ENCODE data around the gene SRSF3. TPM values are rescaled to one million over a fixed set of nuclear protein-coding genes. Genes with fewer than 3 reads are reported as not detected.
"Not testable (repeated sequence)": the region's sequence is repeated elsewhere in the genome, so short reads cannot be mapped to it uniquely, and the experiment has no call there.

SRSF3 gene
- total and polyA plus RNA-seq, 2 donors: 152 to 285 TPM

- Histone ChIP-seq H3K36me3 (ENCODE audit: insufficient read depth) (no peaks in the 10 kb centered on the region), H3K4me1 (ENCODE audit: insufficient read depth) (no peaks in the 10 kb centered on the region), H3K27ac (ENCODE audit: low read depth) (no peak overlapping the region), H3K4me3 (ENCODE audit: low read depth, low read length) (no peak overlapping the region)
- WGBS: 66% methylated on average over 1 of the region's 1 CpG
- no peak for DNase-seq (ENCODE audit: extremely low spot score)
These were observed 3.9 kb upstream of the SRSF3 start for GRCh38 chr6:36590237-36590636.

GRCh38 chr6:36592221-36592655 is 1.9 kb upstream of the SRSF3 start:
- no peak overlapping the region for H3K27ac ChIP-seq (ENCODE audit: low read depth)
- H3K4me3 ChIP-seq (ENCODE audit: low read depth, low read length): no peak overlapping the region
- no peak for DNase-seq (ENCODE audit: extremely low spot score)

GRCh38 chr6:36593569-36594028 is 563 bp upstream of the SRSF3 start:
- 8% methylated on average over 15 of the region's 15 CpGs for WGBS
- Histone ChIP-seq H3K36me3 (ENCODE audit: insufficient read depth) (peaks cover 4% of the 10 kb centered on the region), H3K27ac (ENCODE audit: low read depth) (peak overlapping the region; percentile 83), H3K4me3 (ENCODE audit: low read depth, low read length) (peak overlapping the region; percentile 2), H3K4me1 (ENCODE audit: insufficient read depth) (peaks cover 1% of the 10 kb centered on the region)
- DNase-seq (ENCODE audit: extremely low spot score): peak; percentile 48

More at GRCh38 chr6:36592221-36592655, 1.9 kb upstream of the SRSF3 start:
- Histone ChIP-seq H3K4me1 (ENCODE audit: insufficient read depth) (no peaks in the 10 kb centered on the region), H3K36me3 (ENCODE audit: insufficient read depth) (peaks cover 3% of the 10 kb centered on the region)
- 88% methylated on average over 12 of the region's 12 CpGs for WGBS

- Histone ChIP-seq H3K27ac (ENCODE audit: low read depth) (peak overlapping the region; percentile 94), H3K4me3 (ENCODE audit: low read depth, low read length) (peak overlapping the region; percentile 81), H3K36me3 (ENCODE audit: insufficient read depth) (peaks cover 10% of the 10 kb centered on the region), H3K4me1 (ENCODE audit: insufficient read depth) (peaks cover 1% of the 10 kb centered on the region)
- DNase-seq (ENCODE audit: extremely low spot score): no peak
- whole genome bisulfite sequencing: under 1% methylated on average over 15 of the region's 15 CpGs
These were observed 868 bp downstream of the SRSF3 start for GRCh38 chr6:36594816-36595643.

- peaks cover 1% of the 10 kb centered on the region for H3K4me1 ChIP-seq (ENCODE audit: insufficient read depth)
- 2% methylated on average over 5 of the region's 5 CpGs for WGBS
These were observed 2.2 kb downstream of the SRSF3 start for GRCh38 chr6:36596356-36596755.

GRCh38 chr6:36597775-36598174 is 3.6 kb downstream of the SRSF3 start:
- Histone ChIP-seq H3K4me3 (ENCODE audit: low read depth, low read length) (no peak overlapping the region), H3K27ac (ENCODE audit: low read depth) (no peak overlapping the region), H3K36me3 (ENCODE audit: insufficient read depth) (peaks cover 13% of the 10 kb centered on the region), H3K4me1 (ENCODE audit: insufficient read depth) (peaks cover 1% of the 10 kb centered on the region)
- 7% methylated on average over 1 of the region's 1 CpG for WGBS
- no peak for DNase-seq (ENCODE audit: extremely low spot score)

More at GRCh38 chr6:36596356-36596755, 2.2 kb downstream of the SRSF3 start:
- no peak overlapping the region for H3K27ac ChIP-seq (ENCODE audit: low read depth)
- H3K4me3 ChIP-seq (ENCODE audit: low read depth, low read length): peak overlapping the region; percentile 81
- DNase-seq (ENCODE audit: extremely low spot score): no peak
- peaks cover 12% of the 10 kb centered on the region for H3K36me3 ChIP-seq (ENCODE audit: insufficient read depth)

GRCh38 chr6:36598326-36598725 is 4.2 kb downstream of the SRSF3 start:
- no peak overlapping the region for H3K27ac ChIP-seq (ENCODE audit: low read depth)
- H3K36me3 ChIP-seq (ENCODE audit: insufficient read depth): peaks cover 13% of the 10 kb centered on the region
- WGBS: 13% methylated on average over 9 of the region's 9 CpGs
- no peak for DNase-seq (ENCODE audit: extremely low spot score)
- H3K4me3 ChIP-seq (ENCODE audit: low read depth, low read length): peak overlapping the region; percentile 20
- H3K4me1 ChIP-seq (ENCODE audit: insufficient read depth): peaks cover 1% of the 10 kb centered on the region

GRCh38 chr6:36598739-36599318 is 4.7 kb downstream of the SRSF3 start:
- no peak overlapping the region for H3K27ac ChIP-seq (ENCODE audit: low read depth)
- H3K36me3 ChIP-seq (ENCODE audit: insufficient read depth): peaks cover 13% of the 10 kb centered on the region
- no peak for DNase-seq (ENCODE audit: extremely low spot score)
- H3K4me1 ChIP-seq (ENCODE audit: insufficient read depth): peaks cover 1% of the 10 kb centered on the region
- H3K4me3 ChIP-seq (ENCODE audit: low read depth, low read length): peak overlapping the region; percentile 20
- WGBS: 55% methylated on average over 11 of the region's 11 CpGs

- Histone ChIP-seq H3K4me3 (ENCODE audit: low read depth, low read length) (peak overlapping the region; percentile 15), H3K36me3 (ENCODE audit: insufficient read depth) (peaks cover 15% of the 10 kb centered on the region), H3K27ac (ENCODE audit: low read depth) (no peak overlapping the region), H3K4me1 (ENCODE audit: insufficient read depth) (peaks cover 1% of the 10 kb centered on the region)
- DNase-seq (ENCODE audit: extremely low spot score): no peak
- 54% methylated on average over 14 of the region's 14 CpGs for WGBS
These were observed 5.6 kb downstream of the SRSF3 start for GRCh38 chr6:36599791-36600209.

- Histone ChIP-seq H3K27ac (ENCODE audit: low read depth) (no peak overlapping the region), H3K36me3 (ENCODE audit: insufficient read depth) (peaks cover 15% of the 10 kb centered on the region), H3K4me1 (ENCODE audit: insufficient read depth) (peaks cover 1% of the 10 kb centered on the region), H3K4me3 (ENCODE audit: low read depth, low read length) (no peak overlapping the region)
- no peak for DNase-seq (ENCODE audit: extremely low spot score)
- WGBS: 68% methylated on average over 6 of the region's 6 CpGs
These were observed 6.5 kb downstream of the SRSF3 start for GRCh38 chr6:36600564-36601146.

GRCh38 chr6:36601818-36602217 is 7.7 kb downstream of the SRSF3 start:
- H3K4me1 ChIP-seq (ENCODE audit: insufficient read depth); H3K4me3 ChIP-seq (ENCODE audit: low read depth, low read length); H3K27ac ChIP-seq (ENCODE audit: low read depth); DNase-seq (ENCODE audit: extremely low spot score): not testable (repeated sequence)
- H3K36me3 ChIP-seq (ENCODE audit: insufficient read depth): peaks cover 14% of the 10 kb centered on the region
- 64% methylated on average over 3 of the region's 3 CpGs for WGBS

GRCh38 chr6:36603222-36604089 is 9.3 kb downstream of the SRSF3 start:
- Histone ChIP-seq H3K4me3 (ENCODE audit: low read depth, low read length) (no peak overlapping the region), H3K36me3 (ENCODE audit: insufficient read depth) (peaks cover 15% of the 10 kb centered on the region), H3K27ac (ENCODE audit: low read depth) (no peak overlapping the region), H3K4me1 (ENCODE audit: insufficient read depth) (no peaks in the 10 kb centered on the region)
- no peak for DNase-seq (ENCODE audit: extremely low spot score)
- 80% methylated on average over 3 of the region's 3 CpGs for WGBS
